Measurements from ENCODE around the gene STAB2. TPM values are rescaled to one million over a fixed set of nuclear protein-coding genes. Genes with fewer than 3 reads are reported as not detected.

The STAB2 gene
- total RNA-seq, 4 donors from 2014 or later = 0.53 to 0.83 (median 0.69) TPM

GRCh38 chr12:103697971-103698751 is 111.1 kb downstream of the STAB2 start:
- no peaks in the 10 kb centered on the region for H3K27me3 ChIP-seq
- H3K4me3 ChIP-seq = no peak overlapping the region
- H3K4me1 ChIP-seq = no peaks in the 10 kb centered on the region
- DNase-seq = no peak
- TF ChIP-seq CTCF (IDR thresholded peaks at IDR 0.05) = no peak
- no peak for TF ChIP-seq POLR2A (IDR thresholded peaks at IDR 0.05)
- H3K36me3 ChIP-seq = no peaks in the 10 kb centered on the region
- no peaks in the 10 kb centered on the region for H3K9me3 ChIP-seq
- H3K27ac ChIP-seq = no peak overlapping the region

GRCh38 chr12:103698752-103699560 is 111.9 kb downstream of the STAB2 start:
- TF ChIP-seq POLR2A (IDR thresholded peaks at IDR 0.05) = no peak
- no peak for TF ChIP-seq CTCF (IDR thresholded peaks at IDR 0.05)
- H3K4me3 ChIP-seq = no peak overlapping the region
- H3K27me3 ChIP-seq = no peaks in the 10 kb centered on the region
- H3K9me3 ChIP-seq = no peaks in the 10 kb centered on the region
- H3K4me1 ChIP-seq = no peaks in the 10 kb centered on the region
- no peak for DNase-seq
- no peaks in the 10 kb centered on the region for H3K36me3 ChIP-seq
- no peak overlapping the region for H3K27ac ChIP-seq

- no peaks in the 10 kb centered on the region for H3K36me3 ChIP-seq
- TF ChIP-seq CTCF (IDR thresholded peaks at IDR 0.05) (no peak), POLR2A (IDR thresholded peaks at IDR 0.05) (no peak)
- H3K27ac ChIP-seq = no peak overlapping the region
- H3K27me3 ChIP-seq = no peaks in the 10 kb centered on the region
- no peak overlapping the region for H3K4me3 ChIP-seq
- DNase-seq = no peak
- H3K9me3 ChIP-seq = no peaks in the 10 kb centered on the region
- no peaks in the 10 kb centered on the region for H3K4me1 ChIP-seq
These were observed 118.0 kb downstream of the STAB2 start for GRCh38 chr12:103705098-103705497.

- no peaks in the 10 kb centered on the region for H3K36me3 ChIP-seq
- H3K4me1 ChIP-seq = no peaks in the 10 kb centered on the region
- TF ChIP-seq CTCF (IDR thresholded peaks at IDR 0.05) (peak in 3 of 6 experiments; percentile 6 to 27 (median 22)), POLR2A (IDR thresholded peaks at IDR 0.05) (no peak)
- no peak overlapping the region for H3K4me3 ChIP-seq
- no peak for DNase-seq
- H3K27me3 ChIP-seq = no peaks in the 10 kb centered on the region
- no peaks in the 10 kb centered on the region for H3K9me3 ChIP-seq
- H3K27ac ChIP-seq = no peak overlapping the region
These were observed 118.9 kb downstream of the STAB2 start for GRCh38 chr12:103705927-103706326.

- DNase-seq = no peak
- Histone ChIP-seq H3K4me3 (no peak overlapping the region), H3K4me1 (no peaks in the 10 kb centered on the region), H3K9me3 (no peaks in the 10 kb centered on the region), H3K27ac (no peak overlapping the region), H3K36me3 (no peaks in the 10 kb centered on the region), H3K27me3 (no peaks in the 10 kb centered on the region)
- TF ChIP-seq POLR2A (IDR thresholded peaks at IDR 0.05) (no peak), CTCF (IDR thresholded peaks at IDR 0.05) (no peak)
These were observed 120.4 kb downstream of the STAB2 start for GRCh38 chr12:103707446-103707845.
